Gastrocnemius medialis (tissue), 4 donors: ENCODE measurements around the gene KIAA0408. TPM values are rescaled to one million over a fixed set of nuclear protein-coding genes. Genes with fewer than 3 reads are reported as not detected.
A peak's percentile ranks its signal among the peaks of the same experiment; 100 is the strongest.

Experiments used
- ATAC-seq, 2 donors: fragments of 150-250 bp; one replicate each; pipeline ENCODE4 v1.9.1; 2016
- DNase-seq, 2 donors: peaks; one replicate each; pipeline ENCODE4 v3.0.0-alpha.2; 2019
- H3K27ac ChIP-seq, 4 donors: fragments of 200-600 bp; sonication (generic); 1 replicate in 1 of 4; 2 replicates in 3 of 4; pipeline ENCODE4 v1.5.1; 2016 to 2018; ENCODE audit warnings: mild to moderate bottlenecking in 2 of 4, moderate library complexity in 1 of 4
- H3K27me3 ChIP-seq, 3 donors: fragments of 200-600 bp; sonication (generic) in 2 of 3; 1 replicate in 1 of 3; 2 replicates in 2 of 3; pipeline versions ENCODE4 v1.5.1 to v1.6.0; 2016 to 2019; ENCODE audit warnings: mild to moderate bottlenecking in 1 of 3, moderate library complexity in 1 of 3
- H3K36me3 ChIP-seq, 2 donors: fragments of 200-600 bp; sonication (generic) in 1 of 2; one replicate each; pipeline ENCODE4 v1.5.1; 2017 to 2018
- H3K4me1 ChIP-seq, 2 donors: fragments of 200-600 bp; sonication (generic) in 1 of 2; one replicate each; pipeline ENCODE4 v1.5.1; 2016 to 2017; ENCODE audit warnings: mild to moderate bottlenecking in 2 of 2
- H3K4me3 ChIP-seq, 4 donors: fragments of 200-600 bp; sonication (generic) in 3 of 4; 1 replicate in 1 of 4; 2 replicates in 3 of 4; pipeline ENCODE4 v1.5.1; 2016 to 2019; ENCODE audit warnings: mild to moderate bottlenecking in 2 of 4
- H3K9me3 ChIP-seq, 3 donors: fragments of 200-600 bp; sonication (generic) in 2 of 3; 1 replicate in 1 of 3; 2 replicates in 2 of 3; pipeline ENCODE4 v1.5.1; 2016 to 2019
- POLR2A ChIP-seq, 2 donors: fragments of 450-650 bp; IDR thresholded peaks; one replicate each; pipeline ENCODE4 v1.6.1; 2017; ENCODE audit warnings: antibody characterized with exemption in 2 of 2, mild to moderate bottlenecking in 2 of 2, moderate library complexity in 2 of 2
- in situ Hi-C, 4 donors: fragments of 200-750 bp; cut with MboI; loops; one replicate each; pipeline versions ENCODE4 v1.15.0 to v1.8.0; 2017; ENCODE audit warnings: low sequenced_read_pairs in 4 of 4
- intact Hi-C: fragments of 100-400 bp; cut with DNase I; formaldehyde crosslinking; loops from one replicate; pipeline ENCODE4 v1.15.1; 2023; ENCODE audit warnings: low total_unique reads
- total RNA-seq, 4 donors: library from RNA; depleted of rRNA; stranded (reverse); fragments of >200 nt; gene quantifications; one replicate each; pipeline versions ENCODE4 v1.1.0 to v1.2.3, GENCODE V29; 2016
- TF ChIP-seq, protein P1 (sequence below), 5 experiments: fragments of 450-650 bp in 3 of 5; fragments of 200-600 bp in 2 of 5; sonication (generic) in 2 of 5; IDR thresholded peaks in 4 of 5; conservative IDR thresholded peaks in 1 of 5; 1 replicate in 4 of 5; 2 replicates in 1 of 5; pipeline ENCODE4 v1.5.1; 2016 to 2019; ENCODE audit warnings: antibody characterized with exemption in 5 of 5, mild to moderate bottlenecking in 3 of 5, moderate library complexity in 3 of 5

Gene KIAA0408
- total RNA-seq, 4 donors from 2014 or later: 34.0 to 57.4 (median 44.8) TPM

DNA sequence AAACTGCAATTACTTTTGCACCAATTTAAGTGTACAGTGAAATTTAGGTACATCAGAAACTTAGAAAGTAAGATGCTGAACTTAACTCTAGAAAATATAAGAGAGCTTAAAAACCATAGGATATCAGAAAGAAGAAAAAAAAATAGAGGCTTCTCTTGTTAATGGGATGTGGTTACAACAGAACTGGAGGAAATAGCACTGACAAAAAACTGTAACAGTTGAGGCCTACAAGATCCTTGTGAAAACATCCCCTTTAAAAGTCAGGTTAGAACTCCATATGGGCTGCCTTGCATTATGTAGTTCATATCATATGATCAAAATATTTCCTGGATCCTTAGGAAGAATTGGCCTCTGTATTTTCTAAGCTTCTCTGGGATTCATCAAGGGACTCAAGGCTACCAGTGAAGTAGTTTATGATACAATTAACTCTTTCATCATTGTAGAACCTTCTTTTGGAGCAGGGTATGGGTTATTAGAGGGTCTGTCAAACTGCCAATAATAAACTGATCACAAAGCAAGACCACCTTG is 35.1 kb upstream of the KIAA0408 start:
- no peaks in the 10 kb centered on the region for H3K9me3 ChIP-seq
- H3K4me3 ChIP-seq: no peak overlapping the region
- in situ Hi-C loops (no loop called here), intact Hi-C loops (no loop called here)
- H3K27me3 ChIP-seq: no peaks in the 10 kb centered on the region
- no peak overlapping the region for H3K27ac ChIP-seq
- ATAC-seq: no peak
- no peak for DNase-seq
- no peaks in the 10 kb centered on the region for H3K36me3 ChIP-seq
- TF ChIP-seq, protein P1, sequence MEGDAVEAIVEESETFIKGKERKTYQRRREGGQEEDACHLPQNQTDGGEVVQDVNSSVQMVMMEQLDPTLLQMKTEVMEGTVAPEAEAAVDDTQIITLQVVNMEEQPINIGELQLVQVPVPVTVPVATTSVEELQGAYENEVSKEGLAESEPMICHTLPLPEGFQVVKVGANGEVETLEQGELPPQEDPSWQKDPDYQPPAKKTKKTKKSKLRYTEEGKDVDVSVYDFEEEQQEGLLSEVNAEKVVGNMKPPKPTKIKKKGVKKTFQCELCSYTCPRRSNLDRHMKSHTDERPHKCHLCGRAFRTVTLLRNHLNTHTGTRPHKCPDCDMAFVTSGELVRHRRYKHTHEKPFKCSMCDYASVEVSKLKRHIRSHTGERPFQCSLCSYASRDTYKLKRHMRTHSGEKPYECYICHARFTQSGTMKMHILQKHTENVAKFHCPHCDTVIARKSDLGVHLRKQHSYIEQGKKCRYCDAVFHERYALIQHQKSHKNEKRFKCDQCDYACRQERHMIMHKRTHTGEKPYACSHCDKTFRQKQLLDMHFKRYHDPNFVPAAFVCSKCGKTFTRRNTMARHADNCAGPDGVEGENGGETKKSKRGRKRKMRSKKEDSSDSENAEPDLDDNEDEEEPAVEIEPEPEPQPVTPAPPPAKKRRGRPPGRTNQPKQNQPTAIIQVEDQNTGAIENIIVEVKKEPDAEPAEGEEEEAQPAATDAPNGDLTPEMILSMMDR (IDR thresholded peaks at IDR 0.05 in 4 of 5, conservative IDR thresholded peaks at IDR 0.05 in 1 of 5): no peak
- no peak for TF ChIP-seq POLR2A (IDR thresholded peaks at IDR 0.05)
- H3K4me1 ChIP-seq: no peaks in the 10 kb centered on the region

DNA sequence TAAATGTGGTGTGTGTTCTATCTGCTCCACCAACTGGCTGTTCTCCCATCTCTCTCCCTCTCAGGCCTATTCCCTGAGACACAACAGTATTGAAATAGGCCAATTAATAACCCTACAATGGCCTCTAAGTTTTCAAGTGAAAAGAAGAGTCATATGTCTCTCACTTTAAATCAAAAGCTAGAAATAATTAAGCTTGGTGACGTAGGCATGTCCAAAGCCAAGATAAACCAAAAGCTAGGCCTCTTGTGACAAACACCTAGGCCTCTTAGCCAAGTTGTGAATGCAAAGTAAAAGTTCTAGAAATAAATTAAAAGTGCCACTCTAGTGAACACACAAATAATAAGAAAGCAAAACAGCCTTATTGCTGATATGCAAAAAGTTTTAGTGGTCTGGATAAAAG is 30.1 kb upstream of the KIAA0408 start:
- Histone ChIP-seq H3K36me3 (no peaks in the 10 kb centered on the region), H3K4me1 (peaks cover 0 to 4% of the 10 kb centered on the region in 2 donors), H3K4me3 (no peak overlapping the region), H3K27ac (no peak overlapping the region), H3K27me3 (no peaks in the 10 kb centered on the region), H3K9me3 (no peaks in the 10 kb centered on the region)
- no peak for TF ChIP-seq POLR2A (IDR thresholded peaks at IDR 0.05)
- TF ChIP-seq, protein P1 (IDR thresholded peaks at IDR 0.05 in 4 of 5, conservative IDR thresholded peaks at IDR 0.05 in 1 of 5): no peak
- in situ Hi-C loops: no loop called here
- ATAC-seq (no peak), DNase-seq (no peak)
- intact Hi-C loops: no loop called here

DNA sequence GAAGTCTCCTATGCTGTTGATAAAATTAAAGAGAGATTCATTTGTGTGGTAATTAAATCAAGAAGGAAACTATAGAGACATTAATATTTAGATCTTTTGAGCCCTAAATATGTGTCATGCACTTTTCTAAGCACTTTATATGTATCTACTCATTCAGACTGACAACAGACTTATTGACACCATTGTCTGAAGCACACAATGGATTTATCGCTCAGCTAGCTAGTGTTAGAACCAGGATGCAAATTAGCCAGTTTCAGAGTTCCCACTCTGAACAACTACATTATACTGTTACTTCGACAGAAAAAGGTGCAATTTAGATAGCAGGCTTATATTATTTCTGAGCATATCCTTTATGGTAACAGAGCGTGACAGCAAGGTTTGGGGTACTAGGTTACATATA is 27.7 kb upstream of the KIAA0408 start:
- in situ Hi-C loops: no loop called here
- no peak for DNase-seq
- no peak overlapping the region for H3K27ac ChIP-seq
- TF ChIP-seq, protein P1 (IDR thresholded peaks at IDR 0.05 in 4 of 5, conservative IDR thresholded peaks at IDR 0.05 in 1 of 5): no peak
- no peak for TF ChIP-seq POLR2A (IDR thresholded peaks at IDR 0.05)
- ATAC-seq: no peak
- intact Hi-C loops: no loop called here
- H3K27me3 ChIP-seq: no peaks in the 10 kb centered on the region
- no peak overlapping the region for H3K4me3 ChIP-seq
- no peaks in the 10 kb centered on the region for H3K9me3 ChIP-seq
- H3K36me3 ChIP-seq: no peaks in the 10 kb centered on the region
- peaks cover 3 to 15% of the 10 kb centered on the region in 2 donors for H3K4me1 ChIP-seq

DNA sequence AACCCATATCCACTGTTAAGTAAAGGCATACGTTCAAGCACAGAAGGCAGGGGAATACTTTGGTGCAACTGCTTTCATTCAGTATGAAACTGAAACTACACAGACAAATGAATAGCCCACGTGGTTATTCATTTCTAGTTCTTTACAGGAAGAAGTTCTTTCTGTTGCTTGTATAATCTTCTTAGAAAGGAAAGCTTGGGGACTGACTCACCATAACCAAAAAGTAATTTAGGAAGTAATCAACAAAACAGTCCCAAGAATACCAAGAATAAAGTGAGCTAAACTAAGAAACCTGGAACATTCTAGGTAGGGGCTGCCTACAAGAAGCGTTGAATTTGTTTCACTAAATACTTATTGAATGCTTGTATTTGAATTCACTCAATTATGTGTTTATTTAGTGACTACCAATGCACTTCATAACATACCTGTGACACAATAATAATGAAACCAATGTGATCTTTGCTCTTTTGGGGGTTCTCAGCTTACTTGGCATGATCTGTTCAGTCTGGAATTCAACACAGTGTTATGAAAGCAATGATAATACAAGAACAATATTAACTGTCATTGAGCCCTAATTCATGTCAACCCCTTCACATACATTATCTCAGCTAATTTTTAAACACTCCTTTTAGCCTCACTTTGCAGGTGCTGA is 25.1 kb upstream of the KIAA0408 start:
- Histone ChIP-seq H3K4me1 (peaks cover 3 to 15% of the 10 kb centered on the region in 2 donors), H3K4me3 (peak overlapping the region in 2 of 4 donors; percentile 6 to 42)
- peak in 1 of 2 donors; percentile 55 for ATAC-seq

More for the DNA sequence above, 25.1 kb upstream of the KIAA0408 start:
- DNase-seq: no peak
- Histone ChIP-seq H3K36me3 (no peaks in the 10 kb centered on the region), H3K9me3 (no peaks in the 10 kb centered on the region), H3K27me3 (no peaks in the 10 kb centered on the region), H3K27ac (no peak overlapping the region)
- intact Hi-C loops (no loop called here), in situ Hi-C loops (no loop called here)
- TF ChIP-seq, protein P1 (IDR thresholded peaks at IDR 0.05 in 4 of 5, conservative IDR thresholded peaks at IDR 0.05 in 1 of 5): no peak
- TF ChIP-seq POLR2A (IDR thresholded peaks at IDR 0.05): no peak
